MCF 10A (cell line): Measurements from ENCODE around the gene SDK2. TPM values are rescaled to one million over a fixed set of nuclear protein-coding genes. Genes with fewer than 3 reads are reported as not detected.

Experiments
- BruUV-seq: library from RNA; stranded (reverse); fragments of 400-500 nt; replicated peaks from 2 replicates; lab custom pipeline; 2021; lab: Mats Ljungman, UMichigan
- CTCF ChIA-PET: fragments of 300-600 bp; sonication (Branson Sonifier 250); formaldehyde crosslinking; extraction: SDS; loops from one replicate; lab custom pipeline; 2021; ENCODE audit warnings: antibody characterized with exemption, inconsistent platforms; lab: Yijun Ruan, JAX
- POLR2A ChIA-PET: fragments of 300-600, 350-650 bp; sonication (Branson Sonifier 250); formaldehyde crosslinking; extraction: SDS; loops from one replicate; lab custom pipeline; 2020; ENCODE audit warnings: antibody characterized with exemption, inconsistent platforms; lab: Yijun Ruan, JAX
- DNase-seq: peaks from one replicate; pipeline ENCODE4 v3.0.0-alpha.2; 2018; ENCODE audit not compliant: unreplicated experiment
- H3K27ac Mint-ChIP-seq: one replicate; pipeline ENCODE4 v1.8.0; 2022; ENCODE audit warnings: mild to moderate bottlenecking, low read depth, mixed read lengths; ENCODE audit not compliant: unreplicated experiment
- H3K27me3 Mint-ChIP-seq: one replicate; pipeline ENCODE4 v1.8.0; 2022; ENCODE audit warnings: mixed read lengths; ENCODE audit not compliant: insufficient read depth, unreplicated experiment
- H3K36me3 Mint-ChIP-seq: one replicate; pipeline ENCODE4 v1.8.0; 2022; ENCODE audit warnings: mild to moderate bottlenecking, moderate library complexity, mixed read lengths; ENCODE audit not compliant: insufficient read depth, unreplicated experiment
- H3K4me1 Mint-ChIP-seq: one replicate; pipeline ENCODE4 v1.8.0; 2022; ENCODE audit warnings: mixed read lengths; ENCODE audit not compliant: insufficient read depth, unreplicated experiment
- H3K4me3 Mint-ChIP-seq: one replicate; pipeline ENCODE4 v1.8.0; 2022; ENCODE audit warnings: mild to moderate bottlenecking, moderate library complexity, mixed read lengths; ENCODE audit not compliant: unreplicated experiment
- H3K9me3 Mint-ChIP-seq: one replicate; pipeline ENCODE4 v1.8.0; 2022; ENCODE audit warnings: mixed read lengths; ENCODE audit not compliant: unreplicated experiment
- intact Hi-C: fragments of 100-400 bp; cut with micrococcal nuclease; formaldehyde crosslinking; loops from 2 replicates; pipeline ENCODE4 v1.14.1; 2022
- total RNA-seq: library from RNA; stranded (reverse); gene quantifications from 2 replicates; pipeline ENCODE4 v1.2.3, GENCODE V29; 2022
- TF ChIP-seq, protein P1 (sequence below): fragments of 200-600 bp; IDR thresholded peaks from one replicate; pipeline ENCODE4 v1.8.0; 2022; ENCODE audit warnings: antibody characterized with exemption, mild to moderate bottlenecking; ENCODE audit not compliant: unreplicated experiment

The SDK2 gene
- total RNA-seq, 1 experiment from 2014 or later: not detected

DNA sequence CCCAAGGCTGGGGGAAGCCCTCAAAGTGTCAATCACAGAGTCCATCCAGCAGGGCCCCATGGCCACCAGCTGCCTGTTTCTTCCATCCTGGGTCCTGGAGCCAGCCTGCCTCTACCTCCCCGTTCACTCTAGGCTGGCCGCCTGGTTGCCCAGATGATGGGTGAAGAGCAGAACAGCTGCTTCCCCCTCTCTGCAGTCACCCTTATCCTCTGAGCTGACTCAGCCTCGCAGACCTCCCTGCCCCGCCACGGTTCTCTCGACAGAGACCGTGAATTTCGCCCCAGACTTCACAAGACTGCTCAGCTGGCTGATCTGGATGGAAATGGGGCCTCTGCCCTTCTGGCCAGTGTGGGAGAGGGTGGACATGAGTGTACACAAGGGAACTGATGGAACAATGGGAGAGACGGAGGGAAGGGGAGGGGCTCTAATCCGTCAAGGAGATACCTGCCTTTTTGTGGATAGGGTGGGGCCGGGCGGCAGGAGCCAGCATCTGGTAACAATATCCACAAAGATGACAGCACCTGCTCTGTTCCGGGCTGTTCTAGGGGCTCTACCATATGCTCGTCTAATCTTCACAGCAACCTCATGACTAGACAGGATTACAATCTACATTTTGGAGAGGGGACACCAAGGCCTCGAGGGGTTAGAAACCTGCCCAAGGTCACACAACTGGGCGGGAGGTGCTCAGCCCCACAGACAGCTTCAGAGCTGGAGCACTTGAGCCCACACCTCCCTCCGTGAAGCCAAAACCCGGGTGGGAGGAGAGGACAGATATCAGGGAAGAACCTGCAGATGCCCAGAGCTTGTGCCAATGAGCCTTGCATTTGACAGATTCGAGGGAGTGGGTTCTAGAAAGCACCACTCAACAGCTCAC lies 136.0 kb downstream of the SDK2 start:
- DNase-seq: no peak
- H3K27me3 Mint-ChIP-seq: peaks cover 69% of the 10 kb centered on the region
- ChIA-PET POLR2A (interaction anchor here (0.7 kb wide), 1 partner anchor 36 kb away, joined by 3 read pairs; no protein-coding TSS in a partner anchor), CTCF (no interaction called here)
- intact Hi-C loops: no loop called here
- H3K9me3 Mint-ChIP-seq: peaks cover 7% of the 10 kb centered on the region
- no peak overlapping the region for H3K27ac Mint-ChIP-seq
- no peaks in the 10 kb centered on the region for H3K4me1 Mint-ChIP-seq
- no peaks in the 10 kb centered on the region for H3K36me3 Mint-ChIP-seq
- no TSS peak for BruUV-seq
- no peak overlapping the region for H3K4me3 Mint-ChIP-seq
- TF ChIP-seq, protein P1, sequence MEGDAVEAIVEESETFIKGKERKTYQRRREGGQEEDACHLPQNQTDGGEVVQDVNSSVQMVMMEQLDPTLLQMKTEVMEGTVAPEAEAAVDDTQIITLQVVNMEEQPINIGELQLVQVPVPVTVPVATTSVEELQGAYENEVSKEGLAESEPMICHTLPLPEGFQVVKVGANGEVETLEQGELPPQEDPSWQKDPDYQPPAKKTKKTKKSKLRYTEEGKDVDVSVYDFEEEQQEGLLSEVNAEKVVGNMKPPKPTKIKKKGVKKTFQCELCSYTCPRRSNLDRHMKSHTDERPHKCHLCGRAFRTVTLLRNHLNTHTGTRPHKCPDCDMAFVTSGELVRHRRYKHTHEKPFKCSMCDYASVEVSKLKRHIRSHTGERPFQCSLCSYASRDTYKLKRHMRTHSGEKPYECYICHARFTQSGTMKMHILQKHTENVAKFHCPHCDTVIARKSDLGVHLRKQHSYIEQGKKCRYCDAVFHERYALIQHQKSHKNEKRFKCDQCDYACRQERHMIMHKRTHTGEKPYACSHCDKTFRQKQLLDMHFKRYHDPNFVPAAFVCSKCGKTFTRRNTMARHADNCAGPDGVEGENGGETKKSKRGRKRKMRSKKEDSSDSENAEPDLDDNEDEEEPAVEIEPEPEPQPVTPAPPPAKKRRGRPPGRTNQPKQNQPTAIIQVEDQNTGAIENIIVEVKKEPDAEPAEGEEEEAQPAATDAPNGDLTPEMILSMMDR: no peak

DNA sequence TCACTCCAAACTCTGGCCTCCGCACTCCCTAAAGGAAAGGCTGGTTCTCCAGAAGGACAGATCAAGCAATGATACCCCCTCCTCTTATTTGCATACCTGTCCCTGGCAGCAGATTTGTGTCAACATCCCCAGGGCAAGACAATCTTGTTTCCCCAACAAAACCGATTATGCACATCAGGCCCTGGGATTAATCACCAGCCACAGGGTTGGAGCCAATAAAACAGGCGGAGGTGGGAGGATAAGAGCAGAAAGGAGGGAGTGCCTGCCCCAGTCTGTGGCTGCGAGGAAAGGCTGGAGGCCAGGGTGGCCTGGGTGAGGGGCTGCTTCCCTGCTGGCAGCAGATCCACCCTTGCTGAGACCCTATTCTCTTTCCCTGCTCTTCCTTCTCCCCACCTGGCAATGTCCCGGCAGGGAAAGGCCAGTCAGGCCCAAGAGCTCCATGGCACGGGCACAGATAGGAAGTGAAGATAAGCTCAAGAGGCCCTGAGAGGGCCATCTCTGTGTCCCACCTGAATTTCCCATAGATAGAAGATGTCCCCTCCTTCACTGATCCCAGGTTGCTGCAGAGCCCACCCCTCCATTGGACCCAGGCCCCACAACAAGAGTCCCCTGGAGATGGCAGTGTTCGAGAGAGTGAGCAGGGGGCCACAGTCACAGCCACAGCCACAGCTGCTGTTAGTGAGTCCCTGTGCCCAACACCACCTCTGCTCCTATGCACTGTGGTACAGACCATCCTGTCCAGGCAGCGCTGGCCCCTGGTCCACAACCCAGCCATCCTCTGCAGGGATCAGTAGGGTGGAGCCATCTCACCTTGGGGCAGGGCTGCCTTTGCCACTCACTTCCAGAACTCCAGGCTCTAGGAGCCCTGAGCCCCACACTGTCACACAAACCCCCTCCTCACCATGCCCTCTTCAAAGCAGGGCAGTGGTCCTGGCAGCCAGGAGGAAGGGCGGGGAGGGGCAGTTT lies 137.5 kb downstream of the SDK2 start:
- intact Hi-C loops: no loop called here

DNA sequence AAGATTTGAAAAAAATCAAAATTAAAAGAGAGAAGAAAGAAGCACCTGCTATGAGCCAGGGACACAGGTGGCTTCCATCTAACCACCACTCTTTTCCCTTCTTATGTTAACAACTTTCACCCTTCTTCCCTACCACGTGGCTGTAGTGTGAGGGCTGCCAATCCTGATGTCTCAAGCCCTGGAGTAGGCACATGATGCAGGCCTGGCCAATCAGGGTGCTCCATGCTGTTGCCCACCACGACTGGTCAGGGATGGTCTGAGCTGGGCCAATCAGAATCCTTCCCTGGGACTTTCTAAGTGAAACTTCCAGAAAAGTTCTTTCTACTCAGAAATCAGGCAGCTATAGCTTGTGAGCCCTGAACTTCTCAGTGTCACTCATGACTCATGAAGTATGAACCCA lies 140.7 kb downstream of the SDK2 start:
- TF ChIP-seq, protein P1: no peak
- DNase-seq: no peak
- H3K27me3 Mint-ChIP-seq: peaks cover 90% of the 10 kb centered on the region
- intact Hi-C loops: no loop called here
- no peak overlapping the region for H3K27ac Mint-ChIP-seq
- CTCF ChIA-PET: no interaction called here
- POLR2A ChIA-PET: no interaction called here
- peaks cover 14% of the 10 kb centered on the region for H3K9me3 Mint-ChIP-seq
- H3K4me1 Mint-ChIP-seq: no peaks in the 10 kb centered on the region
- no TSS peak for BruUV-seq
- H3K36me3 Mint-ChIP-seq: no peaks in the 10 kb centered on the region
- H3K4me3 Mint-ChIP-seq: no peak overlapping the region

More for the DNA sequence above, 137.5 kb downstream of the SDK2 start:
- Mint-ChIP-seq H3K4me1 (no peaks in the 10 kb centered on the region), H3K4me3 (no peak overlapping the region), H3K9me3 (peaks cover 7% of the 10 kb centered on the region), H3K36me3 (no peaks in the 10 kb centered on the region), H3K27me3 (peaks cover 69% of the 10 kb centered on the region), H3K27ac (no peak overlapping the region)
- POLR2A ChIA-PET: no interaction called here
- CTCF ChIA-PET: no interaction called here
- no peak for DNase-seq
- no TSS peak for BruUV-seq
- TF ChIP-seq, protein P1: no peak
